ENCODE data around the gene AK9.
"Not testable (repeated sequence)": the region's sequence is repeated elsewhere in the genome, so short reads cannot be mapped to it uniquely, and the experiment has no call there.

- not testable (repeated sequence) for TF ChIP-seq NFRKB (IDR thresholded peaks at IDR 0.05); PKNOX1 (IDR thresholded peaks at IDR 0.05); BHLHE40 (IDR thresholded peaks at IDR 0.05; ENCODE audit: borderline replicate concordance); FOXM1 (IDR thresholded peaks at IDR 0.05; ENCODE audit: borderline replicate concordance); SP1 (IDR thresholded peaks at IDR 0.05); FOXA1 (IDR thresholded peaks at IDR 0.05); SUZ12 (IDR thresholded peaks at IDR 0.05); ZNF384 (IDR thresholded peaks at IDR 0.05); HDGF (IDR thresholded peaks at IDR 0.05; ENCODE audit: borderline replicate concordance); L3MBTL2 (conservative IDR thresholded peaks at IDR 0.05); TARDBP (IDR thresholded peaks at IDR 0.05); LEF1 (IDR thresholded peaks at IDR 0.05; ENCODE audit: borderline replicate concordance); ELF4 (IDR thresholded peaks at IDR 0.05); CTBP1 (IDR thresholded peaks at IDR 0.05; ENCODE audit: borderline replicate concordance)
Observed at GRCh38 chr6:109708099-109708498, 17.1 kb upstream of the AK9 start.
